C4-2B (cell line): ENCODE results near the gene KCNC4.

Experiments used
- H3K27ac ChIP-seq: fragments of 450-650 bp; 2 replicates; pipeline ENCODE4 v1.5.1; 2017
- ZFX ChIP-seq: fragments of 450-650 bp; IDR thresholded peaks from 2 replicates; pipeline ENCODE4 v1.6.1; 2017
- TF ChIP-seq, protein P1 (sequence below): fragments of 450-650 bp; conservative IDR thresholded peaks from 2 replicates; pipeline ENCODE4 v1.5.1; 2017; ENCODE audit warnings: mild to moderate bottlenecking

Gene KCNC4

GRCh38 chr1:110209715-110210603 is at the start of gene KCNC4:
Gene KCNC4 (plus strand): TSS chr1:110210314. CDS start chr1:110211500, 1,186 bp downstream.
- no peak within 1 kb of the TSS for H3K27ac ChIP-seq
- TF ChIP-seq ZFX = no peak
- TF ChIP-seq, protein P1, sequence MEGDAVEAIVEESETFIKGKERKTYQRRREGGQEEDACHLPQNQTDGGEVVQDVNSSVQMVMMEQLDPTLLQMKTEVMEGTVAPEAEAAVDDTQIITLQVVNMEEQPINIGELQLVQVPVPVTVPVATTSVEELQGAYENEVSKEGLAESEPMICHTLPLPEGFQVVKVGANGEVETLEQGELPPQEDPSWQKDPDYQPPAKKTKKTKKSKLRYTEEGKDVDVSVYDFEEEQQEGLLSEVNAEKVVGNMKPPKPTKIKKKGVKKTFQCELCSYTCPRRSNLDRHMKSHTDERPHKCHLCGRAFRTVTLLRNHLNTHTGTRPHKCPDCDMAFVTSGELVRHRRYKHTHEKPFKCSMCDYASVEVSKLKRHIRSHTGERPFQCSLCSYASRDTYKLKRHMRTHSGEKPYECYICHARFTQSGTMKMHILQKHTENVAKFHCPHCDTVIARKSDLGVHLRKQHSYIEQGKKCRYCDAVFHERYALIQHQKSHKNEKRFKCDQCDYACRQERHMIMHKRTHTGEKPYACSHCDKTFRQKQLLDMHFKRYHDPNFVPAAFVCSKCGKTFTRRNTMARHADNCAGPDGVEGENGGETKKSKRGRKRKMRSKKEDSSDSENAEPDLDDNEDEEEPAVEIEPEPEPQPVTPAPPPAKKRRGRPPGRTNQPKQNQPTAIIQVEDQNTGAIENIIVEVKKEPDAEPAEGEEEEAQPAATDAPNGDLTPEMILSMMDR = no peak

DNA sequence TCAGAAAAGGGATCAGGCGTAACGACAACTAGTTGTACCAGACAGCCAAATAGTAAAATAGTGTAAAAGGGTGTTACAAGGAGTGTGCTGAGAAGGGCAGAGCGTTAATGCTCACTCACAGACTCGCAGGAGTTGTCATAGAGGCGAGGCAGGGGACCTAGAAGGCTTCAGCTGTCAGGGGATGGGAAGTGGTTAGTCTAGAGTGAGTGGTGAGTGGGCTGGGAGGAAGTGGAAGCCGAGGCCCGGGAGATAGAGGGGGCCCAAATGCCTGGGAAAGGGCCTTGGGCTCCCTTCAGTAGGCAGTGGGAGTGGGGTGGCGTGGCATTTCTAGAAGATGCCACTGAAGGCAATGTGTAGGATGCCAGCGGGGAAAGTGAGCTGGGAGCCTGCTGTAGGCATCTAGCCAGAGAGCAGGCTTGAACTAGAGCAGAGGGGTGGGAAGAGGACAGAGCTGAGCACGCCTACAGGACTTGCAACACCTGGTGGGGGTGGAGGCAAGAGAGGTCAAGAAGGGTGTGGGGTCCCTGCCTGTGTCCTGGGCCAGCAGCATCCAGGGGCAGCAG is 49.5 kb upstream of the KCNC4 start:
- TF ChIP-seq ZFX = no peak
- TF ChIP-seq, protein P1 = no peak

DNA sequence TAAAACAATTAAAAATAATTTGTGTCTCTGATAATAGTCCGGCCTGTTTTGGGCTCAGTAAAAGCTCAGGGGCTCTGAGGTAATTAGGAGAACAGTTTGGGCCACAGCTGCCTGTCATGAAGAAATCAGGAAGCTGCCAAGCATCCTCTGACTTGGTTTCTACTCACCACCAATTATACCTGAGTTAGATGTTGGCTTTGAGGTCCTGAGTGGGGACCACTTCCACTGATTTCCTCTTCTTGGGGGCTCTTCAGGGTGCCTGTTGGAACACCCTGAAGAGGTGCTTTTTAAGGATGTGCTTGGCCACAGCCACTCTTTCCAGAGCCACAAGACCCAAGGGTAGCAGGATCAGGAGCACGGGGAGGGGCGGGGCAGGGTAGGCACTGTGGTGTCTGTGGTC is 48.9 kb upstream of the KCNC4 start:
- H3K27ac ChIP-seq = no peak overlapping the region
- TF ChIP-seq, protein P1 = no peak
- TF ChIP-seq ZFX = no peak

More for the DNA sequence above, 49.5 kb upstream of the KCNC4 start:
- H3K27ac ChIP-seq = no peak overlapping the region

- H3K27ac ChIP-seq = no peak overlapping the region
- TF ChIP-seq ZFX = no peak
- TF ChIP-seq, protein P1 = no peak
Observed at GRCh38 chr1:110161849-110162248, 48.3 kb upstream of the KCNC4 start.

GRCh38 chr1:110163591-110163990 is 46.5 kb upstream of the KCNC4 start:
- H3K27ac ChIP-seq = no peak overlapping the region
- no peak for TF ChIP-seq ZFX
- TF ChIP-seq, protein P1 = no peak

DNA sequence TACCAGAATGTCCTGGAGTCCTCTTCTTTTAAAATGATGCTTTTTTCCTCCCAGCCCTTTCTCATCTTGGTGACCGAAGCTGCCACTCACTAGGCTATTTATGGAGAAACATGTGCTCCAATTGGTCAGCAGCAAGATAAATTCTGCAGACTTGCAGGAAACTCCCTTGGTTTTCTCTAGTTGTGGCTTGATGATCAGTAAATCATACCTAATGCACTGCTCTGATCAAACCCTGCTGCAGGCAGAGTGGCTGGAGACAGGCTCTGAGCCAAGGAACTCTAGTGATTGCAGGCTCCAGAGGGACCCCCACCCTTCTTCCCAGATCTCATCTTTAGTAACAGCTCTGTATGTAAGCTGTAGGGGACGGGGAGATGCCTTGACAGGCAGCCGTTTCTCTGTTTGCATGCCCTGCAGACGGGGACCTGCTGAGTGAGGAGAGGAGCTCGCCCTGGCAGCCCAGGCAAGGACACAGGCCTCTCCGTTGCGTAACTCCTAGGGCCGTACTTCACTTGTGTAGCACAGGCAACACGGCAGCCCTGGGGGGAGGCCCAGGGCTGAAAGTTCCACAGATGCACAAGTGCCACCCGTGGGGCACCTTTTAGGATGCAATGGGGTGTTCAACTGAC is 45.3 kb upstream of the KCNC4 start:
- no peak overlapping the region for H3K27ac ChIP-seq
- TF ChIP-seq ZFX = no peak
- TF ChIP-seq, protein P1 = no peak

DNA sequence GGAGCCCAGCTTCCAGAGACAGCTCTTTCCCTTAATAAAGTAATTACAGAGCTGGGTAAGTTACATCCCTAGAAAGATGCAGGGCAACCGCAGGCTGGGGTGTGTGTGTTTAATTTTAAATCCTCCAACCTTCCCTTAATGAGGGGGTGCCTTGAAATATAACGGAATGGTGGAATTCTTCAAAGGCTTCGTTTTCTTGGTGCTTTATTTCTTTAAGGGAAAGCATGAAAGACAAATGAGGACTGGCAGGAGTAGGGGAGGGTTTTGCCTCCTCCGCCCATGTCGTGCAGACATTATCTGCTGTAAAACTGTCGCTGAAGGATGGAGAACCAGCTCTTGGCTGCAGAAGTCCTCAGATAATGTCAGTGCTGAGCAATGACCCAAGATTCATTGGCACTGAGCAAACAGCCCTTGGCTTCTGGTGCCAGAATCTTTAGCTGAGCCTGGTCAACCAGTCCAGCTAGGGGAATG is 44.3 kb upstream of the KCNC4 start:
- H3K27ac ChIP-seq = no peak overlapping the region
- no peak for TF ChIP-seq ZFX
- TF ChIP-seq, protein P1 = no peak
